LHCN-M2 (cell line): ENCODE results near the gene IRF9. TPM values are rescaled to one million over a fixed set of nuclear protein-coding genes. Genes with fewer than 3 reads are reported as not detected.
A peak's percentile ranks its signal among the peaks of the same experiment; 100 is the strongest.

Source experiments
- DNase-seq: peaks from one replicate; pipeline ENCODE4 v3.0.0-alpha.2; 2012; ENCODE audit warnings: low read depth
- total RNA-seq: library from RNA; depleted of rRNA; stranded (reverse); fragments of >200 nt; gene quantifications from 2 replicates; pipeline ENCODE4 v1.2.3, GENCODE V29; 2014

Gene IRF9
- total RNA-seq, 1 experiment from 2014 or later: 70.1 TPM

GRCh38 chr14:24176599-24176998 is 15.5 kb downstream of the IRF9 start:
- DNase-seq: no peak

- no peak for DNase-seq
These were observed 16.2 kb downstream of the IRF9 start for GRCh38 chr14:24177041-24177825.

- no peak for DNase-seq
These were observed 16.8 kb downstream of the IRF9 start for GRCh38 chr14:24177891-24178290.

GRCh38 chr14:24178399-24179178 is 17.5 kb downstream of the IRF9 start:
- no peak for DNase-seq

GRCh38 chr14:24179294-24179960 is 18.4 kb downstream of the IRF9 start:
- no peak for DNase-seq

GRCh38 chr14:24179961-24180796 is 19.1 kb downstream of the IRF9 start:
- DNase-seq: peak; percentile 69

- no peak for DNase-seq
These were observed 20.5 kb downstream of the IRF9 start for GRCh38 chr14:24181371-24182077.

- DNase-seq: no peak
These were observed 21.2 kb downstream of the IRF9 start for GRCh38 chr14:24182110-24182882.

- DNase-seq: no peak
These were observed 22.0 kb downstream of the IRF9 start for GRCh38 chr14:24183014-24183481.

- no peak for DNase-seq
These were observed 23.3 kb downstream of the IRF9 start for GRCh38 chr14:24184104-24184970.

GRCh38 chr14:24185026-24185425 is 24.0 kb downstream of the IRF9 start:
- DNase-seq: no peak

- DNase-seq: no peak
These were observed 24.7 kb downstream of the IRF9 start for GRCh38 chr14:24185741-24186140.

- DNase-seq: no peak
These were observed 25.9 kb downstream of the IRF9 start for GRCh38 chr14:24186831-24187538.

GRCh38 chr14:24187539-24187915 is 26.5 kb downstream of the IRF9 start:
- no peak for DNase-seq

GRCh38 chr14:24188251-24189058 is 27.4 kb downstream of the IRF9 start, which contains the start of gene IPO4:
TSS of gene IPO4 (minus strand) at chr14:24188816. CDS start at chr14:24188787, 29 bp downstream.
- peak; percentile 96 for DNase-seq

- no peak for DNase-seq
These were observed 28.0 kb downstream of the IRF9 start for GRCh38 chr14:24189059-24189375.

GRCh38 chr14:24189460-24189859 is 28.4 kb downstream of the IRF9 start:
- DNase-seq: no peak
